Bronchial epithelial cell (primary cell): ENCODE data around the gene ETS2. TPM values are rescaled to one million over a fixed set of nuclear protein-coding genes. Genes with fewer than 3 reads are reported as not detected.

ENCODE experiments used
- DNase-seq: peaks from one replicate; pipeline ENCODE4 v3.0.0-alpha.2; 2010; ENCODE audit warnings: low read depth
- FAIRE-seq: peaks from 2 replicates; lab custom pipeline; 2011; peaks lifted over from hg19 to GRCh38; lab: Jason Lieb, UNC
- H3K27me3 ChIP-seq: 2 replicates; pipeline ENCODE4 v1.5.1; 2011; ENCODE audit warnings: low read length; ENCODE audit not compliant: control insufficient read depth, insufficient read depth
- H3K36me3 ChIP-seq: 2 replicates; pipeline ENCODE4 v1.5.1; 2011; ENCODE audit warnings: low read length; ENCODE audit not compliant: control insufficient read depth, insufficient read depth
- H3K4me3 ChIP-seq: 2 replicates; pipeline ENCODE4 v1.5.1; 2011; ENCODE audit warnings: mild to moderate bottlenecking, low read depth, low read length, control low read depth
- CTCF ChIP-seq: IDR thresholded peaks from 2 replicates; pipeline ENCODE4 v1.5.1; 2011; ENCODE audit warnings: mild to moderate bottlenecking, moderate library complexity, low read length, control low read depth, inconsistent platforms; ENCODE audit not compliant: insufficient read depth, severe bottlenecking
- total RNA-seq: library from RNA; depleted of rRNA; stranded (reverse); fragments of >200 nt; gene quantifications from 2 replicates; pipeline ENCODE4 v1.2.1, GENCODE V29; 2014

The ETS2 gene
- total RNA-seq, result 144 and 153 TPM in 2 replicates

DNA sequence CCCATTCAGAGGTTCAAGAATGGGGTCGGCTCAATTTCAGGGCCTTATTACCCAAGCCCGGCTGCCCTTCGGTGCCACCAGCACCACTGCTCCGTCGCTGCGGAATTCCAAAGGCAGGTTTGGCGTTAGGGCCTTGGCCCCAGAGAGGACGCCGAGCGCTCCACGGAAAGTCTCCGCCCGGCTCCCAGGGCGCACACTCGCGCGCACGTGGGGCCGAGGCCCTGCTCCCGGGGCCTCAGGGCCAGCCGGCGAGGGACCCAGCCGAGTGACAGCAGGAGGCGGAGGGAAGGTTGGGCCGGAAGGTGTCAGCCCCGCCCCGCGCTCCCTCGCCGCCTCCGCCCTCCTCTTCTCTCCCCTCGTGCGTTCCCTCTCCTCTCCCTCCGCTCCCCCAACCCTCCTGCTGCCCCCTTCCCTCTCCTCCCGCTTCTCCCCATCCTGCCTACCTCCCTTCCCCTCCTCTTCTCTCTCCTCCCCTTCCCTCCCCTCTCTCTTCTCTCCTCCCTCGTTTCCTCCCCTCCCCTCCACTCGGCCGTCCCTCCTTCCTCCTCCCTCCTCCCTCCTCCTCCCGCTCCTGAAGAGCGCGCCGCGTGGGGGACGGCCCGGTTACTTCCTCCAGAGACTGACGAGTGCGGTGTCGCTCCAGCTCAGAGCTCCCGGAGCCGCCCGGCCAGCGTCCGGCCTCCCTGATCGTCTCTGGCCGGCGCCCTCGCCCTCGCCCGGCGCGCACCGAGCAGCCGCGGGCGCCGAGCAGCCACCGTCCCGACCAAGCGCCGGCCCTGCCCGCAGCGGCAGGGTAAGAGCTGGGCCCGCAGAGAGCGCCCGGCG is at the start of gene ETS2:
TSS of gene ETS2 (plus strand) at position 602 of the 825 bp plus-strand sequence. CDS start 4,106 bp downstream, outside the sequence.
- H3K4me3 ChIP-seq, result peak within 1 kb of the TSS; percentile 86
- peak; percentile 88 for DNase-seq
- TF ChIP-seq CTCF, result peak; percentile 0
- FAIRE-seq, result no peak
- H3K36me3 ChIP-seq, result peaks cover 15% of the 10 kb centered on the region
- no peaks in the 10 kb centered on the region for H3K27me3 ChIP-seq

DNA sequence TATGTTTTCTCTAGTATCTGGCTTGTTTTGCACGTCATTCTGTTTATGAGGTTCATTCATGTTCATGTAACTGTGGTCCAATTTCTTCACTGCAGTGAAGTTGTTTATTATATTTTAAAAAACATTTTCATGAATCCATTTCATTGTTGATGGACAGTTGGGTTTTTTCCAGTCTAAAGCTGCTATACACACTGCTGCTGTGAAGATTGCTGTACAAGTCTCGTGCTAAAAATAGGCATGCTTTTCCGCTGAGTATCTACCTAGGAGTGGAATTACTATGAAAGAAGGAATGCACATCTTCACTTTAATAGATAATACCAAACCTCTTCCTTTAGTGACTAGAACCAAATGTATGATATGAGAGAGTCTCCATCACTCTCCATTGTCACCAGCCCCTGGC is 49.0 kb upstream of the ETS2 start:
- TF ChIP-seq CTCF, result no peak
- no peak overlapping the region for H3K4me3 ChIP-seq
- FAIRE-seq (no peak), DNase-seq (no peak)
- H3K36me3 ChIP-seq, result no peaks in the 10 kb centered on the region
- H3K27me3 ChIP-seq, result no peaks in the 10 kb centered on the region

GRCh38 chr21:38758501-38759214 is 47.1 kb upstream of the ETS2 start:
- no peak for DNase-seq
- Histone ChIP-seq H3K36me3 (no peaks in the 10 kb centered on the region), H3K27me3 (no peaks in the 10 kb centered on the region), H3K4me3 (no peak overlapping the region)
- no peak for TF ChIP-seq CTCF
- FAIRE-seq, result no peak

DNA sequence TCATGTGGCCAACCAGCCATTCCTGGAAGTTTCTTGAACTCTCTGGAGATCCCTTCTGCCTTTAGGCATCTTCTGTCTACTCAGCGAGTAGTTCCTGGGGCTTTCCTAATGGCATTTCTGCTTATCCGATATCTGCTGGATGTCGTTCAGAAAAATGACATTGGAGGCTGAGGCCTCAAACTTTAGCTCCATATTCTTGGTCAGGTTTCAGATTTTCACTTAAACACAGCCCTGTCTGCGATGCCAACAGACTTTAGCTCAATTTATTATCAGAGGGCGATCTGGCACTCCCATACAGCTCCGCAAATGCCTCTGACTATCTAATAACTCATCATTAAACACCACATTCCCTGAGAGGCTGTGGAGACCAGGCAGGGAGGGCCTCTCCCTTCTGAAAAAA is 46.3 kb upstream of the ETS2 start:
- FAIRE-seq (no peak), DNase-seq (no peak)
- Histone ChIP-seq H3K36me3 (no peaks in the 10 kb centered on the region), H3K4me3 (no peak overlapping the region), H3K27me3 (no peaks in the 10 kb centered on the region)
- no peak for TF ChIP-seq CTCF

DNA sequence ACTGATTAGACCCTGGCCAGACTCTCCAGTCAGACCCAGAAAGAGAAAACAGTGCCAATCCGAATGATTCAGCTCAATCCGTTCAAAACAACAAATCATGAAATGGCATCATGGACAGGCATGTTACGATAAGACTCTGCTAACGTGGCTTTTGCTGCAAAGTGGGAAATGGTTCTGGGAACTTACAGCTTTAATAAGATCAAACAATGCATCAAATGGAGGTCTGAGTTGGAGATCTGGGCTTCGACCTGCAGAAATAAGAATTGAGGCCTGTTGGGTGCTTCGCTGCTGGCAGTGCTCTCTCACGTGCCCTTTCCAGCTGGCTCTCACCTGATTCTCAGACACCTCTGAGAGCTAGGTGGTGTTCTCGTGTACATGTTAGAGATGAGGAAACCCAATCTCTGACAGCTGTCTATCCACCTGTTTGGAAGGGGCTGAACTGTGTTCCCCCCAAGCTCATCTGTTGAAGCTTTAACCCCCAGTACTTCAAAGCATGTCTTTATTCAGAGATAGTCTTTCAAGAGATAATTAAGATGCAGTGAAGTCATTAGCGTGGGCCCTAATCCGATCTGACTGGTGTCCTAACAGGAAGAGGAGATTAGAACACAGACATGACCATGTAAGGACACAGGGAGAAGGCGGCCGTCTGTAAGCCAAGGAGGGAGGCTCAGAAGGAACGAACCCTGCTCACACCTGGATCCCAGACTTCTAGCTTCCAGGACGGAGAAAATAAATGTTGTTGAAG is 45.5 kb upstream of the ETS2 start:
- Histone ChIP-seq H3K36me3 (no peaks in the 10 kb centered on the region), H3K27me3 (no peaks in the 10 kb centered on the region), H3K4me3 (no peak overlapping the region)
- DNase-seq (no peak), FAIRE-seq (peak; percentile 60)
- no peak for TF ChIP-seq CTCF
